ENCODE data around the gene AP3B1. TPM values are rescaled to one million over a fixed set of nuclear protein-coding genes. Genes with fewer than 3 reads are reported as not detected.

The AP3B1 gene
- total RNA-seq, 1 experiment from 2014 or later = 45.3 TPM

- CTCF ChIA-PET = no interaction called here
- H3K27ac ChIP-seq (ENCODE audit: low read depth, low read length, poor library complexity, severe bottlenecking) = no peak overlapping the region
Measured at GRCh38 chr5:78133423-78133822, 161.1 kb downstream of the AP3B1 start.

GRCh38 chr5:78132507-78132906 is 162.0 kb downstream of the AP3B1 start:
- H3K27ac ChIP-seq (ENCODE audit: low read depth, low read length, poor library complexity, severe bottlenecking) = no peak overlapping the region
- no peak for DNase-seq (ENCODE audit: low spot score)
- CTCF ChIA-PET = no interaction called here
- POLR2A ChIA-PET (ENCODE audit: low non-redundant PET) = no interaction called here
- no peak overlapping the region for H3K4me3 ChIP-seq (ENCODE audit: low read depth, low read length, poor library complexity, severe bottlenecking)
- no TSS peak for BruUV-seq (replicated peaks)
- no peaks in the 10 kb centered on the region for H3K36me3 ChIP-seq (ENCODE audit: insufficient read depth, low read length, poor library complexity, severe bottlenecking)
- H3K27me3 ChIP-seq (replicated peaks; ENCODE audit: insufficient read depth, low read depth, low read length, poor library complexity) = no peaks in the 10 kb centered on the region
- intact Hi-C loops (cut with micrococcal nuclease; ENCODE audit: unreplicated experiment) = no loop called here
- H3K9me3 ChIP-seq (ENCODE audit: low read depth, low read length, poor library complexity, severe bottlenecking) = no peaks in the 10 kb centered on the region
- TF ChIP-seq, protein P1, sequence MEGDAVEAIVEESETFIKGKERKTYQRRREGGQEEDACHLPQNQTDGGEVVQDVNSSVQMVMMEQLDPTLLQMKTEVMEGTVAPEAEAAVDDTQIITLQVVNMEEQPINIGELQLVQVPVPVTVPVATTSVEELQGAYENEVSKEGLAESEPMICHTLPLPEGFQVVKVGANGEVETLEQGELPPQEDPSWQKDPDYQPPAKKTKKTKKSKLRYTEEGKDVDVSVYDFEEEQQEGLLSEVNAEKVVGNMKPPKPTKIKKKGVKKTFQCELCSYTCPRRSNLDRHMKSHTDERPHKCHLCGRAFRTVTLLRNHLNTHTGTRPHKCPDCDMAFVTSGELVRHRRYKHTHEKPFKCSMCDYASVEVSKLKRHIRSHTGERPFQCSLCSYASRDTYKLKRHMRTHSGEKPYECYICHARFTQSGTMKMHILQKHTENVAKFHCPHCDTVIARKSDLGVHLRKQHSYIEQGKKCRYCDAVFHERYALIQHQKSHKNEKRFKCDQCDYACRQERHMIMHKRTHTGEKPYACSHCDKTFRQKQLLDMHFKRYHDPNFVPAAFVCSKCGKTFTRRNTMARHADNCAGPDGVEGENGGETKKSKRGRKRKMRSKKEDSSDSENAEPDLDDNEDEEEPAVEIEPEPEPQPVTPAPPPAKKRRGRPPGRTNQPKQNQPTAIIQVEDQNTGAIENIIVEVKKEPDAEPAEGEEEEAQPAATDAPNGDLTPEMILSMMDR (conservative IDR thresholded peaks at IDR 0.05; ENCODE audit: low read depth, low read length) = no peak
- no peak for TF ChIP-seq EZH2 (IDR thresholded peaks at IDR 0.05; ENCODE audit: borderline replicate concordance, low read depth, low read length, poor library complexity, severe bottlenecking)
- H3K4me1 ChIP-seq (ENCODE audit: insufficient read depth, low read length, poor library complexity, severe bottlenecking) = no peaks in the 10 kb centered on the region

More at GRCh38 chr5:78133423-78133822, 161.1 kb downstream of the AP3B1 start:
- POLR2A ChIA-PET (ENCODE audit: low non-redundant PET) = no interaction called here
- Histone ChIP-seq H3K4me3 (ENCODE audit: low read depth, low read length, poor library complexity, severe bottlenecking) (no peak overlapping the region), H3K36me3 (ENCODE audit: insufficient read depth, low read length, poor library complexity, severe bottlenecking) (no peaks in the 10 kb centered on the region), H3K27me3 (replicated peaks; ENCODE audit: insufficient read depth, low read depth, low read length, poor library complexity) (no peaks in the 10 kb centered on the region), H3K4me1 (ENCODE audit: insufficient read depth, low read length, poor library complexity, severe bottlenecking) (no peaks in the 10 kb centered on the region), H3K9me3 (ENCODE audit: low read depth, low read length, poor library complexity, severe bottlenecking) (no peaks in the 10 kb centered on the region)
- intact Hi-C loops (cut with micrococcal nuclease; ENCODE audit: unreplicated experiment) = no loop called here
- no peak for DNase-seq (ENCODE audit: low spot score)
- no TSS peak for BruUV-seq (replicated peaks)
- TF ChIP-seq EZH2 (IDR thresholded peaks at IDR 0.05; ENCODE audit: borderline replicate concordance, low read depth, low read length, poor library complexity, severe bottlenecking) = no peak
- TF ChIP-seq, protein P1 (conservative IDR thresholded peaks at IDR 0.05; ENCODE audit: low read depth, low read length) = no peak

- H3K27ac ChIP-seq (ENCODE audit: low read depth, low read length, poor library complexity, severe bottlenecking) = no peak overlapping the region
- no peaks in the 10 kb centered on the region for H3K4me1 ChIP-seq (ENCODE audit: insufficient read depth, low read length, poor library complexity, severe bottlenecking)
- BruUV-seq (replicated peaks) = no TSS peak
- H3K4me3 ChIP-seq (ENCODE audit: low read depth, low read length, poor library complexity, severe bottlenecking) = no peak overlapping the region
- no peaks in the 10 kb centered on the region for H3K27me3 ChIP-seq (replicated peaks; ENCODE audit: insufficient read depth, low read depth, low read length, poor library complexity)
- POLR2A ChIA-PET (ENCODE audit: low non-redundant PET) = no interaction called here
- intact Hi-C loops (cut with micrococcal nuclease; ENCODE audit: unreplicated experiment) = no loop called here
- no peaks in the 10 kb centered on the region for H3K9me3 ChIP-seq (ENCODE audit: low read depth, low read length, poor library complexity, severe bottlenecking)
- peaks cover 3% of the 10 kb centered on the region for H3K36me3 ChIP-seq (ENCODE audit: insufficient read depth, low read length, poor library complexity, severe bottlenecking)
- TF ChIP-seq, protein P1 (conservative IDR thresholded peaks at IDR 0.05; ENCODE audit: low read depth, low read length) = no peak
- TF ChIP-seq EZH2 (IDR thresholded peaks at IDR 0.05; ENCODE audit: borderline replicate concordance, low read depth, low read length, poor library complexity, severe bottlenecking) = no peak
- CTCF ChIA-PET = no interaction called here
- no peak for DNase-seq (ENCODE audit: low spot score)
Measured at GRCh38 chr5:78129597-78129996, 164.9 kb downstream of the AP3B1 start.
